Suppressor macrophage treated with lipopolysaccharide for 4 hours (primary cell): ENCODE data around the gene MYB.
"Not testable (repeated sequence)": the region's sequence is repeated elsewhere in the genome, so short reads cannot be mapped to it uniquely, and the experiment has no call there.

ENCODE experiments used
- DNase-seq: peaks from one replicate; pipeline ENCODE4 v3.0.0-alpha.2; 2020

MYB gene

DNA sequence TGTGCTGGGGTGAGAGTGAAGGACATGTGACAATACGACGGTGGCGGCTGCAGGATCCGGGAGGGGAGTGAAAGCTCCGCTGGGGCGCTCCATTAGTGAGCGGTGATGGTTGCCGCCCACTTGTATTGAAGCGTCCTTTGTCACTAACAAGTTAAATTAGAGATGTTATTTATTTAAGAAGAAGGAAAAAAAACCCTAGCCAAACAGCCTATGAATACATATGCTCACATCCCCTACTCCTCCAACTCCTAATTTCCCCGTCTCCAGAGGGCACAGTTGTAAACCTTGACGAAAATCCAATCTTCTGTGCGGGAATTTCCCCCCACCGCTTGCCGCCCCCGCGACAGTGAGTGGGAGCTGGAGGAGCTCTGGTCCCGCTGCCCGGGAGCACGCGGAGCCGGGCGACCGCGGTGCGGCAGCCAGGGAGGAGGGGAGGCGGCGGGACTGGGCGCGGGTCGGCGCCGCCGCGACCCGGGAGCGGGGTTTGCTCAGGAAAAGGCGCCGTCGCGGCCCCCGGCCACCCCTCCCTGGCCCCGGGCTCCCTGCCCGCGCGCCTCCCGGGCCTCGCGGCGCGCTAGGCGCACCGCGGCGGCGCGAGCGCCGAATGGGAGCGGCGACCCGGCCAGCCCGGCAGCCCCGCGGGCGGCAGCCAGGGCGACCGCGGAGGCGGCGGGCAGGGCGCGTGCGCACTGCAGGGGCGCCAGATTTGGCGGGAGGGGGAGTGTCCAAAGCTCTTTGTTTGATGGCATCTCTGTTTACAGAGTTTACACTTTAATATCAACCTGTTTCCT, at the start of gene MYB:
MYB (plus strand) TSS at position 767 of the 791 bp plus-strand sequence. CDS start 206 bp downstream, outside the sequence.
- peak; percentile 74 for DNase-seq

DNA sequence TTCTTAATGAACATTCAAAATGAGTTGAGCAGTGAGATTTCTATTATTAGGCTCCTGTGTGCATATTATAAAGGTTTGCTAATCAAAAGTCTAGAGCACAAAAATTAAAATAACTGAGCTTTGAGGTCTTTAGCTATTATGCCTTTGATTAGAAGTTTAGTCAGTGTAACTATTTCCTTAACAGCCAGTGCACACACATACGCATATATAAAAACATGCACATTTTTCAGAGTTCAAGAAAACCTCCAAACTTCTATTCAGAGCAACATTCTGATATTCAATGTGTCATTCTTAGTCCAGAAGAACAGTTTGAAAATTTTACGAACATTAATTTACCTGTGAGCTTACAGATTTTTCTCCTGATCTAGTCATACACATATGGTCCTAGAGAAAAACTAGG, 48.3 kb upstream of the MYB start:
- no peak for DNase-seq

DNA sequence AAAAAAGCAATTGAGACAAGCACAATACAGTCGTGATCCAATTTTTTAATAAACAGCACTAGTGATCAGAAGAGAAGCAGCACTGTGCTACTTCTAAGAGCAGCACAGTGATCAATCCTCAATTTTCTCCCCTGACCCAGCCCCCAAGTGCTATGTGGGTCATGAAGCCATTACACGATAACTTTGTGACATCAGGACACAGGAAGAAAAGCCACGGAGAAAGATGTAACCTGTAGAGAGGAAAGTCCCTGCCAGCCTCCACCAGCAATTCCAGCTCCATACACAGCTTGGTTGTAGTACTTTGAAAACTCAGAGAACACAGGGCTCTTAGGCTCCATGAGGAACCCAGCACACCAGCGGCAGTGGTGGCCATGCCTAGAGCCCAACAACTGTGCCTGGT, 45.3 kb upstream of the MYB start:
- no peak for DNase-seq

DNA sequence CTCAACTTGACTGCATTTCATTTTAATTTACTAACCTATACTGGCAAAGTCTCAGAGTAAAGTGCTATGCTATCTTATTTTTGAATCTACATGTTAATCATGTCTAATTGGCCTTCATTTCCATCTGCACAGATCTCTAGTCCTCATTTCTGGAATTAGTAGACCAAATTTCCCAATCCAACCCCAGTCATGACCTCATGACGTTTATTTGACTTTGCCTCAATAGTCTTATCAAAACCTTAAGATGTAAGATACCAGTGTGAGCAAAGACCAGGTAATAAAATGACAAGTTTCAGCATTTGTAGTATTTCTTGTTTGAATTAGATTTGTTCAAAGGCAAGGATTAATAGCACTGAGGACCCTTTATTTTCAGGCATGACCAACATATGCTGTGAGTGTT, 43.3 kb upstream of the MYB start:
- DNase-seq = no peak

DNA sequence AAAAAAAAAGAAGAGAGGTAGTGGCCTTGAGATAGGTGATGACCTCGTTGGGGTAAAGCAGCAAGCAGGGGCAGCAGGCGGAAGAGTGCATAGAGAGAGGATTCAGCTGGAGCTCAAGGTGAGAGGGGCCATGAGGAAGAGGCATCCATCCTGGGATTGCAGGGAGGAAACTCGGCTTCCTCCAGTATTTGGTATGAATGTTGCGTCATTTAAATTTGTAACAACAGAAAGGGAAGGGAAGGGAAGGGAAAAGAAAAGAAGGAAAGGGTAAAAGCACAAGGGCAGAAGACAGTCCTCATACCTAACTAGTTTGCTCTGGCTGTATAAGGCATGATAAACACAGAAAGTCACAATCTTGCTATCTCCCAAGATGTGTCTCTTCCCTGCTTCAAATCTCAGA, 39.9 kb upstream of the MYB start:
- DNase-seq = no peak

DNA sequence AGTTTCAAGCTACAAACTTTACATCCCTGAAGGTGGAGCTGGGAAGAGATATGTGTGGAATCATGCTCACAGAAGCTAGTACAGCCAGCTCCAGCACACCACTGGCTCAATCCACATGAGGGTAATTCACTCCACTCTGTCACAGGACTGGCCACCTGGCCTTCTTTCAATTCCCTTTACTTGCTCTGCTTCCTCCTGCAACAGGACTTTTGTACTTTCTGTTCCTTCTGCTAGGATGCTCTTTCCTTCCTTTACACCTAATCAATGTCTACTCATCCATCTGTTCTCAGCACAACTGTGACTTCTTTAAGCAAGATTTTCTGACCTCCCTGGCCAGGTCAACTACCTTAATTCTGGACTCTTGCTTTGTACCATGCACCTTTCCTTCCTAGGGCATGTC, 39.4 kb upstream of the MYB start:
- DNase-seq = peak; percentile 21

DNA sequence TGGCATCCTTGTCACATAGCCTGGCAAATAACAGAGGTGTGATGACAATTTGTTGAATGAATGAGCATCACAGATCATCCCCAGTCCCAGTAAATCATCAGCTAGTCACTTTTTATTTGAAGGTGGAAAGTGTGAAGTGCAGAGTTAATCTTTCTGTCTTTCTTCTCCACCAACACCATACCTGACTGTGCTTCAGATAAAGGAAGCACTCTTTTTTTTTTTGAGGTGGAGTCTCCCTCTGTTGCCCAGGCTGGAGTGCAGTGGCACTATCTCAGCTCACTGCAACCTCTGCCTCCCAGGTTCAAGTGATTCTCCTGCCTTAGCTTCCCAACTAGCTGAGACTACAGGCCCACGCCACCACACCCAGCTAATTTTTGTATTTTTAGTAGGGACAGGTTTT, 38.9 kb upstream of the MYB start:
- not testable (repeated sequence) for DNase-seq

DNA sequence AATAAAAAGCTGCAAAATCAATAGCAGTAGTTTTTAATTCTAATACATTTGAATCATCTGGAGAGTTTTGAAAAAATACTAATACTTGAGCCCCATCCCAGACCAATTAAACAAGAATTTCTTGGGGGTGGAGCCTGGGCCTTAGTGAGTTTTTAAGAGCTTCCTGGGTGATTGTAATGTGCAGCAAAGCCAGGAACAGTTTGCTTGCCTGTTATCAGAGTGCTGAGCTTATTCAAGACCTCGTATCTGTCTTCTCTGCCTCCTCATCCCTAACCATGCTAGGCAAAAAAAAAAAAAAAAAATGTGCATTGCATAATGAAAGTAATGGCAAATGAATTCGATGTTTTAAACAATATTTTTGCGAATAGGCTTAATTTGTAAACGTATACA, 36.4 kb upstream of the MYB start:
- DNase-seq = no peak

DNA sequence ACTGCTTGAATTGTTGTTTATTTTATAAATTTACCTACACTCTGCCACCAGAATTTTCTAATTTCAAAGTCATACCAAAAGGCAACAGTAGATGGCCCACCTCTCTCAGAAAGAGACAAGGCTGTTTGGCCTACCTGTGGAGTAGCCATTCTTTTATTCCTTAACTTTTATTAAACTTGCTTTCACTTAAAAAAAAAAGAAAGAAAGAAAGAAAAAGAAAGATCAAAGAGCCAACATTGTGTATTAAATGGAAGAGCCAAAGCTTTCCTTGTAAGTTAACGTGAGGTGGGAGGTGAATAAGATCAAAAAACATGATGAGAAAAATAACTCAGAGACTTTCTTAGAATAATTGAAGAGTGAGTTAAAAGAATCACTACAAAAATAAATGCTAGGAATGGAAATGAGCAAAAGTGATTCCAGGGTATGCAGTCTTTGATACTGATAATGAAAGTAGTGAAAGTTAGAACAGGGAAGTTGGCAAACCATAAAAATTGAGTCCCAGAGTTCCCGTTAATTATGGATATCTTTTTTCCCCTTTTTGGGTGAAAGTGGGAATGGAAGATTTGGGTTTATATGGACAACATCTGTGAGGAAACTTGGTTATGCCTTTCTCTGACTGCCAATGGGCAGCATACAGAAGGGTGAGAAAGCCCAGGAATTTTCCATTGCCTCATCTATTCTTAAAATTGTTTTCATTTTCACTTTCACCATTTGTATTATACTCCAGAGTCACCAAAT, 35.9 kb upstream of the MYB start:
- peak; percentile 74 for DNase-seq

DNA sequence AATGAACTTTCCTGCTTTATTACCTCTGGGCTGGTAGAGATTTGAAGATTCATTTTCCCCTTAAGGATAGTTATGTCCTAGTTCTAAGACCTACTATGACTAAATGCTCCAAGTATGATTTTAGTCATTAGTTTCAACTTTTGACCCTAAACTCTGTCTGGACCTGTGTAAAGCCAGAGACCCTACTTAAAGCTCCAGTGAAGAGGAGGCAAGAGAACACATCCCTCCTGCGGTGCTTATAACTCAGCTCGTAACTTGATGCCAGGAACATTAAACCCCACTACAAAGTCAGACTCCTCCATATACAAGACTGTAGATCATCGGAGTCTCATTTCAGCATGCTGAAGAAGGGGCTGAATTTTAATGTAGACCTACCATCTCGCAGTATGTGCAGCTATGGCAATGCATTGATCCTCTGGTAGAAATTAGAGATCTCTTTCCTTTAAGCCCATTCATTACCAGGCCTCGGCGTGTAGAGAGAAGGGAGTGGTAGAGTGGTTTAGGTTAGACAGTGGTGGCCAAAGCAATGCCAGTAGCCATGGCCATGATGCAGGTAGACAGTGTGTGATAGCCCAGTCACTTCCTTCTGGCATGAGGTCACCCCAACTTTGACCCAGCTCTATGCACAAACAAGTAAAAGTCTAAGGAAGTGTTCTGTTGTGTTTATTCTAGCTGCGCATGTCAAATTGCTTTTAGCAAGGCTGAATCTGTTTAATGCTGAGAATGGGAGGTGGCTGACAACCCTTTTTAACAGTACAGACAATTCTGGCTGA, 34.8 kb upstream of the MYB start:
- no peak for DNase-seq

DNA sequence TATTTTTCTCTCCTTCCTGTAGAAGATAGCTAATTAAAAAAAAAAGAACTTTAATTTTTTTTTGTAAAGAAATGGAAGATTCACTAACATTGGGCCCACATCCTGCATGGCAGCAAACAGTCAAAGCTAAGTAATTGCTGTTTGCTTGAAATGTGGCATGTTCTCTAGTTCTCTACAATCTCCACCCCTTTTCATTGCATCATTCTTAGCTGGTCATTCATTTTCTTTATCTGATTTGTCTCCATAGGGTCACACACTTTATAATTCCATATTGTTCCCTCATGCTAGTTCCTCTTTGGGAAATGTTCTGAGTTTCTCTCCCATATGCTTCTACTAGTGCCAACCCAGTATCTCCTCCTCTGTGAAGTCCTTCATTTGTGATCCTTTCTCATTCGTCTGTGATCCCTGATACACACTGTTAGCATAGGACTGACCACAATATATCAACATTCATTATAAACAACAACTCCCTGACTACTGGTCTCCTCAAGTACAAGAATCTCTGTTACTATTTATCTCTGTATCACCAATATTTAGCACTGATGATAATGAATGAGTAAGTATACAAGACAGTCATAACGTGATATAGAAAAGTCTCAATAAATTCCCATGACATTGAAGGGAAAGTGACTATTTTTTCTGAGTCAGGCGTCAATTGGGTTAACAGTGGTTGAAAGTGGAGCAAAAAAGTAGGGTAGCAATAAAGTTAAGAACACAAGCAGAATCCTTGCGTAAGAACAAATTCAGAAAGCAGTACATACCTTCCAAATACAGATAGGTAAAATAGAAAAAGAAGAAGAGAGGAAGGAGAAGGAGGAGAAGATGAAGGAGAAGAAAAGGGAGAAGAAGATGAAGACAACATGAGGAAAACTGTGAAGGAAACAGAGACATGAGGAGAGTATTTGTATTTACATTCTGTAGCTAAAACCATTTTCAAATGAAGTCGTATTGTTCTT, 33.2 kb upstream of the MYB start:
- peak; percentile 20 for DNase-seq

DNA sequence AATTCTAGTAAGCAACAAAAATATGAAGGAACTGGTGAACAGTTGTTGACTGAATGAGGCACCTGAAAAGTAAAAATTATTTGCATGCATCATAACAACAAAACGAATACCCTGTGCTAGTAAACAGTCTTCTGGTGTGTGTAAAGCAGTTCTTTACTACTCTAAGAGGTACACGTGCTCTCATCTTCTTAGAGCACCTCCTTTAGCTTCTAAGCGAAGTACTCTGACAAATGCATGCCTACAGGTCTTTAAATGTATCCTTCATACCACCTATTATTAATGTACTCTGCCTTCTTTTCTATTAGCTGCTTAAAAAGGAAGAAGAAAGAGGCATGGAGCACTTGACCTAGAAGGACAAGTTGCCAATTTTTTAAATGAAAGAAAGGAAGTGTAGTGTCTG, 32.2 kb upstream of the MYB start:
- no peak for DNase-seq

DNA sequence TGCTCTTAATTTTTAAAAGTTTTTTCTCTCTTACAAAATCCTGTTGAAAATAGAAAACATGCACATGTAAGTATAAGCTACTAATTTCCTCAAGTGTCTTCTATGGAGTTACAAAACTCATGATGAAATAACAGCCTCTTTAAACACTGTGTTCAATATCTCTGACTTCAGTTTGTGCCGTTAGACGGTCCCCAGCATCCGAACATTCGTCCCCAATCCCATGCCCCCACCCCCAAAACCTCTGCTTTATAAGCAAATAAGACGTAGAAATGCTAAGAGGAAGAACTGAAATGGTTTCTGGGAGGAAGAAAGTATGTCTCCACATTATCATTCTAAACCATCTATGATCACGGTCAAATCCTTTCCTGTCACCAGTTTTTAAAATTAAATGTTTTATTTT, 31.7 kb upstream of the MYB start:
- no peak for DNase-seq

DNA sequence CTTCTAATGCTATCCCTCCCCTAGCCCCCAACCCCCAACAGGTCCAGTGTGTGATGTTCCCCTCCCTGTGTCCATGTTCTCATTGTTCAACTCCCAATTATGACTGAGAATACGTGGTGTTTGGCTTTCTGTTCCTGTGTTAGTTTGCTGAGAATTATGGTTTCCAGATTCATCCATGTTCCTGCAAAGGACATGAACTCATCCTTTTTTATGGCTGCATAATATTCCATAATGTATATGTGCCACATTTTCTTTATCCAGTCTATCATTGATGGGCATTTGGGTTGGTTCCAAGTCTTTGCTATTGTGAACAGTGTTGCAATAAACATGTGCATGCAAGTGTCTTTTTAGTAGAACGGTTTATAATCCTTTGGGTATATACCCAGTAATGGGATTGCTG, 30.6 kb upstream of the MYB start:
- not testable (repeated sequence) for DNase-seq

DNA sequence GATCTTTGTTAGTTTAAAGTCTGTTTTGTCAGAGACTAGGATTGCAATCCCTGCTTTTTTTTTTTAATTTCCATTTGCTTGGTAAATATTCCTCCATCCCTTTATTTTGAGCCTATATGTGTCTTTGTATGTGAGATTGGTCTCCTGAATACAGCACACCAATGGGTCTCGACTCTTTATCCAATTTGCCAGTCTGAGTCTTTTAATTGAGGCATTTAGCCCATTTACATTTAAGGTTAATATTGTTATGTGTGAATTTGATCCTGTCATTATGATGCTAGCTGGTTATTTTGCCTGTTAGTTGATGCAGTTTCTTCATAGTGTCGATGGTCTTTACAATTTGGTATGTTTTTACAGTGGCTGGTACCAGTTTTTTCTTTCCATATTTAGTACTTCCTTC, 27.0 kb upstream of the MYB start:
- DNase-seq = not testable (repeated sequence)

DNA sequence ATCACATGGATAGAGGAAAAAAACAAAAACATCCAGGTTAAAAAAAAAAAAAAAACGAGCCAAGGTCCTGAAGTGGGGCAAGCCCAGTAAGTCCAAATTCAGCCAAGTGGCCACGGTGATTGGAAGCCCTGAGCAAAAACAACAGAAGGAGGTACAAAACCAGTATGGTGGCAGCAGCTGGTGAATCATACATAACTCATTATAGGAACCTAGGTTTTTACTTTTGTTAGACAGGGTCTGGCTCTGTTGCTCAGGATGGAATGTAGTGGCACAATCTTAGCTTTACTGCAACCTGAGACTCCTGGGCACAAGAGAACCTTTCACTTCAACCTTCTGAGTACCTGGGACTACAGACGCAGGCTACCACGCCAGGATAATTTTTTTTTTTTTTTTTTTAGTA, 22.7 kb upstream of the MYB start:
- DNase-seq = no peak

DNA sequence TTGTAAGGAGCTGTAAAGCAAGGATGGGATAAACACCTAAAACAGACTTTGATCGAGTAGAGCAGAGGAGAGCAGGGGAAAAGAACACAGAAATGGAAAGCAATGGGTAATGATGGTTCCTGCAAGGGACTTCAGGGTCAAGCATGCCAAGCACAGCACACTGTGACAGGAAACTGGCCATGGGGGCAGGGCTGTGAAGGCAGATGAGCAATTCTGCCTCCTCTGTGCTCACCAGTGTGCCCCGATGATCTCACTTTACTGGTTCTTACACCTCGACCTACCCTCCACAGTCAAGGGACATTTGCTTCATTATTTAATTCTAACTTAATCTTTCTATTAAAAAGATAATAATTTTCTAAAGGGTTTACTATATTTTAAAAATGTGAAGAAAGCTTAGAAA, 21.6 kb upstream of the MYB start:
- DNase-seq = peak; percentile 18

DNA sequence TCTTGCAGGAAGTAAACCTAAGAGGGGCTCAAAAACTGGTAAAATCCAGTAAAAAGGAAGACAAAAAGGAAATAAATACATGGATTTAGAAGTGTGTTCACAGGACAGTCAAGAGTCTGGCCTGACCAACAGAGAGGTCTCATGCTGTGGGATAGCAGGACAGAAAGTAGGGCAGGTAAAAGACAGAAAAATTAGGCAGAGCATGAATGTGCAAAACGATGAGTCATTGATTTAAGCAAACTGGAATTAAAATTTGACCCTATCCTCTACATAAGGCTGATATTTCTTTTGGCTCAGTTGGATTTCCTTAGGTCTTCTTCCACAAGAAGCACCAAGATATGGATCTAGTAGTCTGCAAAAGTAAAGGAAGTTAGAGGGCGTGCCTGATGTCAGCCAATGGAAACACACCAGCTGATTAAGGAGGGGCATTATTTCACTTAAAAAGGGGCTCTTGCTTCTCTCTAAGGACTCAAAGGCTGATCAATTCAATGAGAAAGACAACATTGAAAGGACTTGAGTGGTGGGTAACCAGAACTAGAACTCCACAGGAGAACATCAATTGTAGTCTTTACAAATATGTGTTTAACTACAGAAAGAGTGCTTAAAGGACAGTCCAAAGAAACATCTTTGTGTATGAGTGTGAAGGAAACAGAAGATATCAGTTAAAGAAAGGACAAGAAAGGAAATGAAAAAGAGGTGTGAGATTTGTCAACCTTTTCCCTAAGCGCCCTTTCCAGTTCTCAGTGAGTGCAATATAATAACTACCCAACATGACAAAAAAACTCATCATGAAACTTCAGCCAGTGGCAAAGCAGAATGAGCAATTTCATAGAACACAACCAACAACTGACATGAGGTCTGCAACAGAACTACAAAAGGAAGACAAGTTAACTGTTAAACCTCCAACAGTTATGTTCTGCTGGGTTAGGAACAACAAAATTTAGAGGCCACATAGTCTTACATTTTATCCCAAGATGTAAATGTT, 19.4 kb upstream of the MYB start:
- no peak for DNase-seq

DNA sequence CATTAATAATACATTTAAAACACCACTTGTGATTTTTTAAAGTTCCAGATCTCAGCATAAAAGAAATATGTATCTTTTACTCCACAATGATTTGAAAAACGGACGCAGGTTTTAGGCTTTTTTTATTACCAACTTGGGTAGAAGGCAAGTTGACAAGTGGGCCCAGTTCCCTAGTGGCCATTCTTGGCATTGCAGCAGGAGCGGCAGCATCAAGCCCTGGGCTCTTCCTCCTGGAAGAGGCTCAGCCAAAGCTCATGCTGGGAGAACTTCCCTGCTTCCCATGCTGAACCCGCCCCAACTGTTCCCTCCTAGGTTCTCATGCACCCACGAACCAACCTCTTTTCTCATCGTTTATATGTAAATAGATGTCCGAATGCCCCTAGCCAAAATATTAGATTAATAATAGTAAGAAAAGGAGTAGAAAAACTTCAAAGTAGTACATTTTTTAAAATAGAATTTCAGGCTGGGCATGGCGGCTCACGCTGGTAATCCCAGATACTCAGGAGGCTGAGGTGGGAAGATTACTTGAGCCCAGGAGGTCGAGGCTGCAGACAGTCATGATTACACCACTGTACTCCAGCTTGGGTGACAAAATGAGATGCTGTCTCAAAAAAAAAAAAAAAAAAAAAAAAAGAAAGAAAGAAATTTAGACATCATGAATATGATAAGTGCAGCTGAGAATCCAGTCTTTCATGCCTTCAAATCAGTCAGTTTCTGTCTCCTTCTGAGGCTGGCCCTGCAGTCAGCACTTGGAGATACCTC, 18.2 kb upstream of the MYB start:
- peak; percentile 36 for DNase-seq

DNA sequence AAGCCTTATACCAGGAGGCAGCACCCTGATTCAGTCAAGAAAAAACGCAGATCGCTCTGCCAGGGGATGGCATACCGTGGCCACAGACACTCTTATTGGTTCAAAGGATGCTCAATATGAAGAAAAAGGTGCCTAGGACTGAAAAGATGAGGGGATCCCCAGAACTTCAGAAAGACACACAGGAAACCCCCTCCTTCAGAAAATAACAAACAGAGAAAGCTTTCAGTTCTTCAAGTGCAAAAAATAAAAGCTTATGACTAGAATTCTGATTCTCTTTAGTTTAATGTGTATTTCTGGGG, 17.7 kb upstream of the MYB start:
- no peak for DNase-seq

DNA sequence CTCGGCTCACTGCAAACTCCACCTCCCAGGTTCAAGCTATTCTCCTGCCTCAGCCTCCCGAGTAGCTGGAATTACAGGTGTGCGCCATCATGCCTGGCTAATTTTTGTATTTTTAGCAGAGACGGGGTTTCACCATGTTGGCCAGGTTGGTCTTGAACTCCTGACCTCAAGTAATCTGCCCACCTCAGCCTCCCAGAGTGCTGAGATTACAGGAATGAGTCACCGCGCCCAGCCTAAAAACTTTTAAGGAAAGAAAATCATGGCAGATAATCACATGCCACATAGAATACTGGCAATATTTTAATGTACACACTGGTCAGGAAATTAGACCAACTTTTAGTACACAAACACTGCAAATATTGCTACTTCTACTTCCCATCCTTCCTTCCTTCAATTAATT, 16.7 kb upstream of the MYB start:
- DNase-seq = not testable (repeated sequence)
